Keratinocyte (primary cell): ENCODE results near the gene MYO10. TPM values are rescaled to one million over a fixed set of nuclear protein-coding genes. Genes with fewer than 3 reads are reported as not detected.

Experiments
- DNase-seq: peaks from one replicate; pipeline ENCODE4 v3.0.0-alpha.2; 2011; ENCODE audit warnings: low read depth, missing footprints, low spot score
- FAIRE-seq: peaks from 2 replicates; lab custom pipeline; 2011; peaks lifted over from hg19 to GRCh38; lab: Jason Lieb, UNC
- H2AFZ ChIP-seq: 2 replicates; pipeline ENCODE4 v1.6.0; 2012; ENCODE audit warnings: low read length, control low read depth, inconsistent platforms; ENCODE audit not compliant: control insufficient read depth
- H3K27ac ChIP-seq: 2 replicates; pipeline ENCODE4 v1.5.1; 2011; ENCODE audit warnings: low read length; ENCODE audit not compliant: control insufficient read depth, insufficient read depth
- H3K27me3 ChIP-seq: 3 replicates; pipeline ENCODE4 v1.6.0; 2011; ENCODE audit warnings: low read length; ENCODE audit not compliant: control insufficient read depth, insufficient read depth; ENCODE audit errors: extremely low read depth
- H3K36me3 ChIP-seq, 2 experiments: 2 replicates in 1 of 2; 3 replicates in 1 of 2; pipeline ENCODE4 v1.5.1; 2011; ENCODE audit warnings: low read length in 2 of 2, mild to moderate bottlenecking in 1 of 2; ENCODE audit not compliant: control insufficient read depth in 2 of 2, insufficient read depth in 2 of 2; ENCODE audit errors: extremely low read depth in 1 of 2
- H3K4me1 ChIP-seq: 3 replicates; pipeline ENCODE4 v1.5.1; 2011; ENCODE audit warnings: low read length; ENCODE audit not compliant: control insufficient read depth, insufficient read depth; ENCODE audit errors: extremely low read depth
- H3K4me2 ChIP-seq: 3 replicates; pipeline ENCODE4 v1.6.0; 2011; ENCODE audit warnings: low read depth, low read length; ENCODE audit not compliant: control insufficient read depth, insufficient read depth; ENCODE audit errors: extremely low read depth
- H3K4me3 ChIP-seq, 3 experiments: fragments of 200-600 bp in 1 of 3; sonication (generic) in 1 of 3; 2 replicates in 2 of 3; 3 replicates in 1 of 3; pipeline ENCODE4 v1.5.1; 2011 to 2016; ENCODE audit warnings: low read length in 3 of 3, mild to moderate bottlenecking in 3 of 3, control low read depth in 2 of 3, inconsistent platforms in 1 of 3, low read depth in 1 of 3, mixed read lengths in 1 of 3, mixed run types in 1 of 3, moderate library complexity in 1 of 3; ENCODE audit not compliant: control insufficient read depth in 2 of 3, insufficient read depth in 2 of 3; ENCODE audit errors: extremely low read depth in 1 of 3
- H3K79me2 ChIP-seq: 2 replicates; pipeline ENCODE4 v1.6.0; 2012; ENCODE audit warnings: low read length; ENCODE audit not compliant: control insufficient read depth, insufficient read depth
- H3K9ac ChIP-seq: 3 replicates; pipeline ENCODE4 v1.6.0; 2011; ENCODE audit warnings: low read length; ENCODE audit not compliant: control insufficient read depth, insufficient read depth; ENCODE audit errors: extremely low read depth
- H3K9me1 ChIP-seq: 3 replicates; pipeline ENCODE4 v1.6.0; 2011; ENCODE audit warnings: low read length; ENCODE audit not compliant: control insufficient read depth, insufficient read depth; ENCODE audit errors: extremely low read depth
- H3K9me3 ChIP-seq: 2 replicates; pipeline ENCODE4 v1.5.1; 2012; ENCODE audit warnings: low read depth, low read length; ENCODE audit not compliant: control insufficient read depth
- H4K20me1 ChIP-seq: 3 replicates; pipeline ENCODE4 v1.6.0; 2011; ENCODE audit warnings: low read length; ENCODE audit not compliant: control insufficient read depth, insufficient read depth; ENCODE audit errors: extremely low read depth
- CTCF ChIP-seq, 3 experiments: IDR thresholded peaks in 1 of 3; conservative IDR thresholded peaks in 1 of 3; optimal IDR thresholded peaks in 1 of 3; 2 replicates in 2 of 3; 3 replicates in 1 of 3; pipeline versions ENCODE3 to v1.5.1; 2011; ENCODE audit warnings: low read length in 3 of 3, mild to moderate bottlenecking in 3 of 3, moderate library complexity in 2 of 3, control low read depth in 1 of 3, inconsistent platforms in 1 of 3; ENCODE audit not compliant: insufficient read depth in 2 of 3; ENCODE audit errors: extremely low read depth in 1 of 3
- EZH2 ChIP-seq: IDR thresholded peaks from one replicate; pipeline ENCODE4 v1.6.1; 2012; ENCODE audit warnings: inconsistent platforms, mild to moderate bottlenecking, low read length, moderate library complexity
- dilution Hi-C: fragments of 300-500 bp; cut with MboI; formaldehyde crosslinking; loops from one replicate; pipeline ENCODE4 v1.7.0; 2020; ENCODE audit warnings: low sequenced_read_pairs; ENCODE audit not compliant: extremely low pct_ligation_motif_present
- polyA plus RNA-seq, 5 experiments: library from polyadenylated mRNA; depleted of rRNA in 3 of 5; stranded (reverse) in 3 of 5; stranded (forward) in 1 of 5; unstranded in 1 of 5; fragments of >200 nt; gene quantifications; 1 replicate in 1 of 5; 2 replicates in 3 of 5; 3 replicates in 1 of 5; pipeline versions ENCODE4 v1.2.1 to v1.2.3, GENCODE V29; 2011 to 2012; ENCODE audit warnings: missing spikeins in 2 of 5, low read depth in 1 of 5, low replicate concordance in 1 of 5

MYO10 gene
- polyA plus RNA-seq, 1 donor (not counting 4 experiments of a cell fraction or from before 2014, with no cell fraction given), result 22.0 TPM

GRCh38 chr5:16844952-16845351 lies 91.1 kb downstream of the MYO10 start:
- H3K4me2 ChIP-seq, result no peak overlapping the region
- TF ChIP-seq CTCF (optimal IDR thresholded peaks at IDR 0.05 in 1 of 3, IDR thresholded peaks at IDR 0.05 in 1 of 3, conservative IDR thresholded peaks at IDR 0.05 in 1 of 3; ENCODE audit: extremely low read depth in 1 of 3, insufficient read depth in 2 of 3, low read length in 3 of 3) (no peak), EZH2 (no peak)
- H3K27me3 ChIP-seq, result no peaks in the 10 kb centered on the region
- peaks cover 92% of the 10 kb centered on the region for H3K79me2 ChIP-seq
- peaks cover 3% of the 10 kb centered on the region in 2 experiments for H3K36me3 ChIP-seq
- no peak overlapping the region for H3K9ac ChIP-seq
- dilution Hi-C loops, result no loop called here
- peaks cover 14% of the 10 kb centered on the region for H4K20me1 ChIP-seq
- no peak overlapping the region for H3K27ac ChIP-seq
- DNase-seq (no peak), FAIRE-seq (no peak)
- peaks cover 11% of the 10 kb centered on the region for H3K4me1 ChIP-seq
- H3K4me3 ChIP-seq, result no peak overlapping the region
- H3K9me1 ChIP-seq, result no peaks in the 10 kb centered on the region
- H2AFZ ChIP-seq, result no peak overlapping the region
- no peaks in the 10 kb centered on the region for H3K9me3 ChIP-seq

GRCh38 chr5:16842896-16843295 lies 93.2 kb downstream of the MYO10 start:
- Histone ChIP-seq H3K9me1 (no peaks in the 10 kb centered on the region), H3K79me2 (peaks cover 92% of the 10 kb centered on the region), H3K4me2 (no peak overlapping the region), H2AFZ (no peak overlapping the region), H3K9me3 (no peaks in the 10 kb centered on the region), H3K9ac (no peak overlapping the region), H4K20me1 (peaks cover 11% of the 10 kb centered on the region), H3K4me1 (peaks cover 11% of the 10 kb centered on the region), H3K27me3 (no peaks in the 10 kb centered on the region), H3K27ac (peak overlapping the region; percentile 13), H3K4me3 (no peak overlapping the region), H3K36me3 (peaks cover 0 to 3% of the 10 kb centered on the region in 2 experiments)
- no peak for TF ChIP-seq EZH2
- no peak for TF ChIP-seq CTCF (optimal IDR thresholded peaks at IDR 0.05 in 1 of 3, IDR thresholded peaks at IDR 0.05 in 1 of 3, conservative IDR thresholded peaks at IDR 0.05 in 1 of 3; ENCODE audit: extremely low read depth in 1 of 3, insufficient read depth in 2 of 3, low read length in 3 of 3)
- FAIRE-seq (peak; percentile 44), DNase-seq (peak; percentile 15)
- dilution Hi-C loops, result no loop called here
